Measurements from ENCODE around the gene SMAD1. TPM values are rescaled to one million over a fixed set of nuclear protein-coding genes. Genes with fewer than 3 reads are reported as not detected.

The SMAD1 gene
- total RNA-seq, 1 experiment from 2014 or later, result 23.0 TPM

DNA sequence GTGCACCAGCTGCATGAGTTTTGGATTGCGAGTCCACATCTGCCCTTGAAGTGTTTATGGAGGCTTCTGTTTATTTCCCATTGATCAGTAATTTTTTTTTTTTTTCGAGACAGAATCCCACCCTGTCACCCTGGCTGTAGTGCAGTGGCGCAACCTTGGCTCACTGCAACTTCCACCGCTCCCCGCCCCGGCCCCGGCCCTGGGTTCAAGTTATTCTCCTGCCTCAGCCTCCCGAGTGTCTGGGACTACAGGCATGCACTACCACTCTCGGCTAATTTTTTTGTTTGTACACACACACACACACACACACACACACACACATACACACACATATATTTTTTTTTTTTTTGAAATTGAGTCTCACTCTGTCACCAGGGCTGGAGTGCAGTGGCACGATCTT lies 46.1 kb downstream of the SMAD1 start:
- H3K27ac ChIP-seq (ENCODE audit: low read depth, low read length), result no peak overlapping the region
- no peak for DNase-seq (ENCODE audit: low read depth, low spot score)
- no peak overlapping the region for H3K4me3 ChIP-seq (replicated peaks in 1 of 2; ENCODE audit: low read depth in 1 of 2, low read length in 2 of 2)
- H3K9ac ChIP-seq (ENCODE audit: low read length), result no peak overlapping the region
- H3K36me3 ChIP-seq (ENCODE audit: control insufficient read depth in 1 of 2, insufficient read depth in 2 of 2, low read length in 2 of 2), result no peaks in the 10 kb centered on the region
- ChIA-PET RAD21 (ENCODE audit: low non-redundant PET in 1 of 2, low total read pairs in 2 of 2, uncharacterized antibody in 2 of 2, unreplicated experiment in 2 of 2) (no interaction called here), CTCF (no interaction called here), POLR2A (no interaction called here)
- ATAC-seq, result no peak
- H3K4me2 ChIP-seq (ENCODE audit: low read length), result no peak overlapping the region
- no peaks in the 10 kb centered on the region for H3K27me3 ChIP-seq (ENCODE audit: insufficient read depth, low read length)
- BruUV-seq (replicated peaks), result no TSS peak
- H4K20me1 ChIP-seq (ENCODE audit: insufficient read depth), result no peaks in the 10 kb centered on the region; the same call in 1 of the 2 replicates
- H3K79me2 ChIP-seq (ENCODE audit: insufficient read depth, low read length), result peaks cover 23% of the 10 kb centered on the region
- H3K4me1 ChIP-seq (ENCODE audit: control insufficient read depth in 1 of 2, insufficient read depth in 2 of 2, low read length in 2 of 2), result no peaks in the 10 kb centered on the region
- no peaks in the 10 kb centered on the region for H3K9me3 ChIP-seq (ENCODE audit: control insufficient read depth in 1 of 2, insufficient read depth in 1 of 2, low read depth in 1 of 2, low read length in 2 of 2)
- intact Hi-C loops (cut with micrococcal nuclease), result no loop called here
- H3K9me2 ChIP-seq (ENCODE audit: insufficient read depth), result no peaks in the 10 kb centered on the region
- TF ChIP-seq, protein P1, sequence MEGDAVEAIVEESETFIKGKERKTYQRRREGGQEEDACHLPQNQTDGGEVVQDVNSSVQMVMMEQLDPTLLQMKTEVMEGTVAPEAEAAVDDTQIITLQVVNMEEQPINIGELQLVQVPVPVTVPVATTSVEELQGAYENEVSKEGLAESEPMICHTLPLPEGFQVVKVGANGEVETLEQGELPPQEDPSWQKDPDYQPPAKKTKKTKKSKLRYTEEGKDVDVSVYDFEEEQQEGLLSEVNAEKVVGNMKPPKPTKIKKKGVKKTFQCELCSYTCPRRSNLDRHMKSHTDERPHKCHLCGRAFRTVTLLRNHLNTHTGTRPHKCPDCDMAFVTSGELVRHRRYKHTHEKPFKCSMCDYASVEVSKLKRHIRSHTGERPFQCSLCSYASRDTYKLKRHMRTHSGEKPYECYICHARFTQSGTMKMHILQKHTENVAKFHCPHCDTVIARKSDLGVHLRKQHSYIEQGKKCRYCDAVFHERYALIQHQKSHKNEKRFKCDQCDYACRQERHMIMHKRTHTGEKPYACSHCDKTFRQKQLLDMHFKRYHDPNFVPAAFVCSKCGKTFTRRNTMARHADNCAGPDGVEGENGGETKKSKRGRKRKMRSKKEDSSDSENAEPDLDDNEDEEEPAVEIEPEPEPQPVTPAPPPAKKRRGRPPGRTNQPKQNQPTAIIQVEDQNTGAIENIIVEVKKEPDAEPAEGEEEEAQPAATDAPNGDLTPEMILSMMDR (IDR thresholded peaks at IDR 0.05 in 2 of 3, conservative IDR thresholded peaks at IDR 0.05 in 1 of 3; ENCODE audit: borderline replicate concordance in 1 of 3, insufficient read depth in 1 of 3, low read depth in 2 of 3, low read length in 2 of 3), result no peak
- TF ChIP-seq, protein P2, sequence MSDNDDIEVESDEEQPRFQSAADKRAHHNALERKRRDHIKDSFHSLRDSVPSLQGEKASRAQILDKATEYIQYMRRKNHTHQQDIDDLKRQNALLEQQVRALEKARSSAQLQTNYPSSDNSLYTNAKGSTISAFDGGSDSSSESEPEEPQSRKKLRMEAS (IDR thresholded peaks at IDR 0.05), result no peak
- no peak for TF ChIP-seq CBX3 (IDR thresholded peaks at IDR 0.05; ENCODE audit: low read depth)
- TF ChIP-seq, protein P3, sequence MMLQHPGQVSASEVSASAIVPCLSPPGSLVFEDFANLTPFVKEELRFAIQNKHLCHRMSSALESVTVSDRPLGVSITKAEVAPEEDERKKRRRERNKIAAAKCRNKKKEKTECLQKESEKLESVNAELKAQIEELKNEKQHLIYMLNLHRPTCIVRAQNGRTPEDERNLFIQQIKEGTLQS (IDR thresholded peaks at IDR 0.05), result no peak
- no peak for TF ChIP-seq RAD21 (IDR thresholded peaks at IDR 0.05; ENCODE audit: low read depth)
- no peak for TF ChIP-seq ELF1 (IDR thresholded peaks at IDR 0.05; ENCODE audit: borderline replicate concordance, low read depth)
- no peak for TF ChIP-seq EZH2 (IDR thresholded peaks at IDR 0.05)
- TF ChIP-seq ZNF274 (IDR thresholded peaks at IDR 0.05; ENCODE audit: low read depth, low read length), result no peak
- TF ChIP-seq, protein P4, sequence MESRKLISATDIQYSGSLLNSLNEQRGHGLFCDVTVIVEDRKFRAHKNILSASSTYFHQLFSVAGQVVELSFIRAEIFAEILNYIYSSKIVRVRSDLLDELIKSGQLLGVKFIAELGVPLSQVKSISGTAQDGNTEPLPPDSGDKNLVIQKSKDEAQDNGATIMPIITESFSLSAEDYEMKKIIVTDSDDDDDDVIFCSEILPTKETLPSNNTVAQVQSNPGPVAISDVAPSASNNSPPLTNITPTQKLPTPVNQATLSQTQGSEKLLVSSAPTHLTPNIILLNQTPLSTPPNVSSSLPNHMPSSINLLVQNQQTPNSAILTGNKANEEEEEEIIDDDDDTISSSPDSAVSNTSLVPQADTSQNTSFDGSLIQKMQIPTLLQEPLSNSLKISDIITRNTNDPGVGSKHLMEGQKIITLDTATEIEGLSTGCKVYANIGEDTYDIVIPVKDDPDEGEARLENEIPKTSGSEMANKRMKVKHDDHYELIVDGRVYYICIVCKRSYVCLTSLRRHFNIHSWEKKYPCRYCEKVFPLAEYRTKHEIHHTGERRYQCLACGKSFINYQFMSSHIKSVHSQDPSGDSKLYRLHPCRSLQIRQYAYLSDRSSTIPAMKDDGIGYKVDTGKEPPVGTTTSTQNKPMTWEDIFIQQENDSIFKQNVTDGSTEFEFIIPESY (IDR thresholded peaks at IDR 0.05; ENCODE audit: extremely low read depth, insufficient replicate concordance, low read length), result no peak
- no peak for TF ChIP-seq FOSL1 (IDR thresholded peaks at IDR 0.05; ENCODE audit: low read depth)
- TF ChIP-seq EGR1 (IDR thresholded peaks at IDR 0.05; ENCODE audit: low read depth), result no peak
- no peak for TF ChIP-seq YY1 (IDR thresholded peaks at IDR 0.05; ENCODE audit: extremely low read depth, insufficient replicate concordance, low read depth, low read length)
- no peak for TF ChIP-seq TCF7L2 (IDR thresholded peaks at IDR 0.05; ENCODE audit: borderline replicate concordance, extremely low read depth, insufficient read depth, insufficient read length)
- no peak for TF ChIP-seq SIN3A (IDR thresholded peaks at IDR 0.05; ENCODE audit: low read depth)
- TF ChIP-seq POLR2A (IDR thresholded peaks at IDR 0.05; ENCODE audit: borderline replicate concordance, extremely low read depth, insufficient read depth, insufficient read length), result no peak
- TF ChIP-seq ZFX (IDR thresholded peaks at IDR 0.05), result no peak
- no peak for TF ChIP-seq JUND (IDR thresholded peaks at IDR 0.05)
- no peak for TF ChIP-seq SRF (IDR thresholded peaks at IDR 0.05; ENCODE audit: low read depth)
- no peak for TF ChIP-seq CEBPB (IDR thresholded peaks at IDR 0.05; ENCODE audit: low read depth)
- H2AFZ ChIP-seq (ENCODE audit: low read depth, low read length, poor library complexity, severe bottlenecking), result no peak overlapping the region

Data from HCT116 (cell line).